Measurements from ENCODE around the gene SLC2A14.
"Not testable (repeated sequence)": the region's sequence is repeated elsewhere in the genome, so short reads cannot be mapped to it uniquely, and the experiment has no call there.

GRCh38 chr12:7843149-7843548 is 29.6 kb downstream of the SLC2A14 start:
- not testable (repeated sequence) for TF ChIP-seq EZH2 (IDR thresholded peaks at IDR 0.05; ENCODE audit: borderline replicate concordance); CTCF (IDR thresholded peaks at IDR 0.05; ENCODE audit: poor library complexity); EZH2phosphoT487 (IDR thresholded peaks at IDR 0.05; ENCODE audit: low read depth, severe bottlenecking, unreplicated experiment)

All from hepatocyte (in vitro differentiated cells).